ENCODE results near the gene ZNF780A.

DNA sequence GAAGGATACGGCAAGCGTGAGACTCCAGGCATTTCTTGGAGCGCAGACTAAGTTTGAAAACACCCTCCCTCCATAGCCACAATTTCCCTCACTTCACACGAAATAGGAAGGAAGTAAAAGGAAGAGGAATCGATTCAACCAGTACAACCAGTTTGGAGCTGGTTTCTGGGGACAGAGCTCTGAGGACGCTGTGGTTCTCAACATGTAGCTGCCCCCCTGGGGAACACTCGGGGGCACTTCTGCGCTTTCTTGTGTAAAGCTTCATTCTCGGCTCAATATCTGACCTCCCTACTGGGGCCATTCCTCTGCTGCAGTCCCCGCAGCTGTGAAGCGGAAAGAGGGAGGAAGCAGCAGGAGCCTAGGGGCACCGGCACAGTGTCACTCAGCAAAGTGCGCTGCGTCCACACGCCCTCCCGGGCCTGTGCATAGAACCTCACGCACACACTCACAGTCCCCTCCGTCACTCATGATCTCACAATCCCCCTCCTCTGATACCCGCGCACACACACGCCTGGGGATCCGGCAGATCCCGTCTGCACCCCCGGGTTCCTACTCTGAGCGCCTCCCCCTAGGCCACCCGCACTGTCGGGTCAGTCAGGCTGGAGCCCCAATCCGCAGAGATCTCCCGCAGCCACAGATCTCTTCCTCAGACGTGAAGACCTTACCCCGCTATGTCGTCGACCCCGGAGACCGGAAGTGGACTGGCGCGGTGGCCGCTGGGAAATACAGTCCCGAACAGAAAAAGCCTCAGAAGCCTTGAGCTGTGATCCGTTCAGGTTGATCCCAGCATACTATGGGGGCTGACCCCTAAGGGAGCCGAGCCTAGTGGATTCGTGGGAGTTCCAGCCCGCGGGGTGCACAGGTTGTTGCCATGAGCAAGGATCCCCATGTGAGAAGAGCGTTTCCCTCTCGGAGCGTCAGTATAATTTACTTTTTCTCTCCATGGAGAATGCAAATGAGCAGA lies at the start of gene ZNF780A:
- TF ChIP-seq, protein P1, sequence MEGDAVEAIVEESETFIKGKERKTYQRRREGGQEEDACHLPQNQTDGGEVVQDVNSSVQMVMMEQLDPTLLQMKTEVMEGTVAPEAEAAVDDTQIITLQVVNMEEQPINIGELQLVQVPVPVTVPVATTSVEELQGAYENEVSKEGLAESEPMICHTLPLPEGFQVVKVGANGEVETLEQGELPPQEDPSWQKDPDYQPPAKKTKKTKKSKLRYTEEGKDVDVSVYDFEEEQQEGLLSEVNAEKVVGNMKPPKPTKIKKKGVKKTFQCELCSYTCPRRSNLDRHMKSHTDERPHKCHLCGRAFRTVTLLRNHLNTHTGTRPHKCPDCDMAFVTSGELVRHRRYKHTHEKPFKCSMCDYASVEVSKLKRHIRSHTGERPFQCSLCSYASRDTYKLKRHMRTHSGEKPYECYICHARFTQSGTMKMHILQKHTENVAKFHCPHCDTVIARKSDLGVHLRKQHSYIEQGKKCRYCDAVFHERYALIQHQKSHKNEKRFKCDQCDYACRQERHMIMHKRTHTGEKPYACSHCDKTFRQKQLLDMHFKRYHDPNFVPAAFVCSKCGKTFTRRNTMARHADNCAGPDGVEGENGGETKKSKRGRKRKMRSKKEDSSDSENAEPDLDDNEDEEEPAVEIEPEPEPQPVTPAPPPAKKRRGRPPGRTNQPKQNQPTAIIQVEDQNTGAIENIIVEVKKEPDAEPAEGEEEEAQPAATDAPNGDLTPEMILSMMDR (IDR thresholded peaks at IDR 0.05): no peak
- no peak for TF ChIP-seq EZH2 (IDR thresholded peaks at IDR 0.05)

Measured in neural progenitor cell (in vitro differentiated cells).